Fibroblast of lung (primary cell): ENCODE results near the gene USP6NL. TPM values are rescaled to one million over a fixed set of nuclear protein-coding genes. Genes with fewer than 3 reads are reported as not detected.
A peak's percentile ranks its signal among the peaks of the same experiment; 100 is the strongest.

Experiments
- DNase-seq, 2 donors: peaks; one replicate each; pipeline versions ENCODE4 v3.0.0 to v3.0.0-alpha.2; 2010; ENCODE audit warnings: low read depth in 2 of 2
- H2AFZ ChIP-seq: 2 replicates; pipeline ENCODE4 v1.5.1; 2012; ENCODE audit warnings: low read length, control low read depth, inconsistent platforms
- H3K27ac ChIP-seq: 2 replicates; pipeline ENCODE4 v1.5.1; 2011; ENCODE audit warnings: low read length, control low read depth; ENCODE audit not compliant: insufficient read depth
- H3K27me3 ChIP-seq: 2 replicates; pipeline ENCODE4 v1.5.1; 2011; ENCODE audit warnings: mild to moderate bottlenecking, low read length; ENCODE audit not compliant: control insufficient read depth, insufficient read depth
- H3K36me3 ChIP-seq: 2 replicates; pipeline ENCODE4 v1.5.1; 2011; ENCODE audit warnings: low read length; ENCODE audit not compliant: control insufficient read depth, insufficient read depth
- H3K4me1 ChIP-seq: 2 replicates; pipeline ENCODE4 v1.5.1; 2011; ENCODE audit warnings: low read length; ENCODE audit not compliant: control insufficient read depth, insufficient read depth; ENCODE audit errors: extremely low read depth
- H3K4me2 ChIP-seq: 2 replicates; pipeline ENCODE4 v1.5.1; 2011; ENCODE audit warnings: low read length, control low read depth; ENCODE audit not compliant: insufficient read depth; ENCODE audit errors: extremely low read depth
- H3K4me3 ChIP-seq, 4 experiments: fragments of 200-600 bp in 1 of 4; sonication (generic) in 1 of 4; replicated peaks in 1 of 4; 2 replicates each; pipeline ENCODE4 v1.5.1; 2011 to 2016; ENCODE audit warnings: low read length in 4 of 4, low read depth in 3 of 4, mild to moderate bottlenecking in 3 of 4, control low read depth in 2 of 4, inconsistent platforms in 1 of 4, mixed read lengths in 1 of 4; ENCODE audit not compliant: insufficient read depth in 1 of 4; ENCODE audit errors: control extremely low read depth in 1 of 4
- H3K79me2 ChIP-seq: 2 replicates; pipeline ENCODE4 v1.5.1; 2012; ENCODE audit warnings: mild to moderate bottlenecking, low read length, inconsistent platforms; ENCODE audit not compliant: control insufficient read depth, insufficient read depth
- H3K9ac ChIP-seq: 2 replicates; pipeline ENCODE4 v1.5.1; 2011; ENCODE audit warnings: mild to moderate bottlenecking, low read length, control low read depth; ENCODE audit not compliant: insufficient read depth
- H3K9me3 ChIP-seq: 2 replicates; pipeline ENCODE4 v1.5.1; 2012; ENCODE audit warnings: low read depth, low read length; ENCODE audit not compliant: control insufficient read depth, insufficient read depth
- H4K20me1 ChIP-seq: 2 replicates; pipeline ENCODE4 v1.5.1; 2011; ENCODE audit warnings: low read length; ENCODE audit not compliant: control insufficient read depth, insufficient read depth; ENCODE audit errors: extremely low read depth
- CTCF ChIP-seq, 2 donors: IDR thresholded peaks in 1 of 2; conservative IDR thresholded peaks in 1 of 2; 1 replicate in 1 of 2; 2 replicates in 1 of 2; pipeline ENCODE4 v1.5.1; 2011 to 2012; ENCODE audit warnings: low read length in 2 of 2, control low read depth in 1 of 2, inconsistent platforms in 1 of 2, low read depth in 1 of 2, mild to moderate bottlenecking in 1 of 2
- EZH2 ChIP-seq: IDR thresholded peaks from 2 replicates; pipeline ENCODE4 v1.5.1; 2012; ENCODE audit warnings: low read length, control low read depth, mild to moderate bottlenecking; ENCODE audit errors: missing control alignments
- polyA plus RNA-seq, 2 donors: library from polyadenylated mRNA; depleted of rRNA in 1 of 2; stranded (reverse) in 1 of 2; unstranded in 1 of 2; fragments of >200 nt; gene quantifications; 2 replicates each; pipeline ENCODE4 v1.2.1, GENCODE V29; 2011 to 2012; ENCODE audit warnings: missing spikeins in 1 of 2
- total RNA-seq: library from RNA; depleted of rRNA; stranded (reverse); fragments of >200 nt; gene quantifications from 2 replicates; pipeline ENCODE4 v1.2.1, GENCODE V29; 2014

USP6NL gene
- total and polyA plus RNA-seq, 2 donors (not counting 1 experiment from before 2014, with no cell fraction given): 8.9 to 13.4 TPM

GRCh38 chr10:11548065-11548767 lies 63.2 kb downstream of the USP6NL start:
- Histone ChIP-seq H4K20me1 (no peaks in the 10 kb centered on the region), H3K79me2 (peaks cover 3% of the 10 kb centered on the region), H2AFZ (no peak overlapping the region), H3K27ac (no peak overlapping the region), H3K4me3 (no peak overlapping the region), H3K36me3 (no peaks in the 10 kb centered on the region), H3K9me3 (no peaks in the 10 kb centered on the region), H3K4me1 (peaks cover 8% of the 10 kb centered on the region), H3K9ac (no peak overlapping the region), H3K4me2 (no peak overlapping the region), H3K27me3 (no peaks in the 10 kb centered on the region)
- DNase-seq: no peak
- TF ChIP-seq EZH2: no peak
- no peak for TF ChIP-seq CTCF (conservative IDR thresholded peaks at IDR 0.05 in 1 of 2, IDR thresholded peaks at IDR 0.05 in 1 of 2; ENCODE audit: low read depth in 1 of 2, low read length in 2 of 2)

- Histone ChIP-seq H3K79me2 (peaks cover 3% of the 10 kb centered on the region), H3K4me2 (peak overlapping the region; percentile 69), H3K27me3 (no peaks in the 10 kb centered on the region), H3K4me1 (no peaks in the 10 kb centered on the region), H3K4me3 (no peak overlapping the region), H3K27ac (no peak overlapping the region), H3K9me3 (no peaks in the 10 kb centered on the region), H4K20me1 (no peaks in the 10 kb centered on the region), H2AFZ (no peak overlapping the region), H3K9ac (no peak overlapping the region), H3K36me3 (no peaks in the 10 kb centered on the region)
- TF ChIP-seq EZH2 (no peak), CTCF (conservative IDR thresholded peaks at IDR 0.05 in 1 of 2, IDR thresholded peaks at IDR 0.05 in 1 of 2; ENCODE audit: low read depth in 1 of 2, low read length in 2 of 2) (no peak)
- peak; percentile 24 to 62 for DNase-seq
Measured at GRCh38 chr10:11546581-11546980, 64.9 kb downstream of the USP6NL start.

GRCh38 chr10:11541296-11541695 lies 70.2 kb downstream of the USP6NL start:
- no peak overlapping the region for H3K27ac ChIP-seq
- no peaks in the 10 kb centered on the region for H3K79me2 ChIP-seq
- no peak overlapping the region for H3K9ac ChIP-seq
- no peaks in the 10 kb centered on the region for H3K27me3 ChIP-seq
- H3K36me3 ChIP-seq: no peaks in the 10 kb centered on the region
- no peak overlapping the region for H3K4me2 ChIP-seq
- no peaks in the 10 kb centered on the region for H4K20me1 ChIP-seq
- H3K9me3 ChIP-seq: no peaks in the 10 kb centered on the region
- no peak for DNase-seq
- no peak overlapping the region for H2AFZ ChIP-seq
- H3K4me3 ChIP-seq: no peak overlapping the region
- peaks cover 10% of the 10 kb centered on the region for H3K4me1 ChIP-seq
- TF ChIP-seq EZH2 (no peak), CTCF (conservative IDR thresholded peaks at IDR 0.05 in 1 of 2, IDR thresholded peaks at IDR 0.05 in 1 of 2; ENCODE audit: low read depth in 1 of 2, low read length in 2 of 2) (no peak)
